Activated CD8-positive, alpha-beta memory T cell treated with anti-CD3 and anti-CD28 coated beads for 4 hours (primary cell): ENCODE measurements around the gene EXT2.

Source experiments
- DNase-seq, 2 donors: peaks; one replicate each; pipeline ENCODE4 v3.0.0-alpha.2; 2020; ENCODE audit warnings: low read depth in 2 of 2

The EXT2 gene

DNA sequence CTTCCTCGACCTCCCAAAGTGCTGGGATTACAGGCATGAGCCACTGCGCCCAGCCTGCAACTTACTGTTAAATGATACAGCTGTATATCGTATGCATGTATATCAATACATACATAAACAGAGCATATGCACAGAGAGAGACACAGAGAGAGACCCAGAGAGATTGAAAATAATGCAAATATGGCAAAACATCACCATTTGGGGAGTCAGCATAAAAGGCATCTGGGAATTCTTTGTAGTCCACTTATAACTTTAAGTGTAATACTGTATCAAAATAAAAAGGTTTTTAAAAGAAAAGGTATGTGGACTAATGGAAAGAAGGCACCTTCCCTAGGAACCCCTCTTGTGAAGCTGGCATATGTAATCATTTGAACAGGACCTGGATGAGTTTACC lies 192.7 kb downstream of the EXT2 start:
- no peak for DNase-seq

DNA sequence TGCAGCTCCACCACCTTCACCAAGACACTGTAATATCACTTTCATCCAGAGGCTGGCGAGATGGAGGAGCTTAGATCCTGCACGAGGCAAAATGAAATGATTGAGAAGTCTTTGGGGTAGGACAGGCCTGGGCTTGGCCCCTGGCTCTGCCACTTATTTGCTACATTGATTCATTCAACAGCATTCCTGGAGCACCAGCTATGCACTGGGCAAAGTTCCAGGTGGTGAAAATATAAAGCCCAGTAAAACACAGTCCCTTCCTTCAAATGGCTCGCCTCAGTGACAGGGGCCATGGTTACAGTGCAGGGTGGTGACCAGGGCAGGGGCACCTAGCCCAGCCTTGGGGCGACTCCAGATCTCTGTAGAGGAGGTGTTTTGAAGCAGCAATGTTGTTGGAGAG lies 194.7 kb downstream of the EXT2 start:
- no peak for DNase-seq
